AG10803 (cell line): Measurements from ENCODE around the gene ZSWIM4.

Experiments used
- DNase-seq: peaks from one replicate; pipeline ENCODE4 v3.0.0; 2010; ENCODE audit warnings: low read depth
- H3K4me3 ChIP-seq: 2 replicates; pipeline ENCODE4 v1.5.1; 2011; ENCODE audit warnings: mild to moderate bottlenecking, low read length, control low read depth
- TF ChIP-seq, protein P1 (sequence below): conservative IDR thresholded peaks from 2 replicates; pipeline ENCODE4 v1.5.1; 2011; ENCODE audit warnings: mild to moderate bottlenecking, low read length, control low read depth, inconsistent platforms

The ZSWIM4 gene

DNA sequence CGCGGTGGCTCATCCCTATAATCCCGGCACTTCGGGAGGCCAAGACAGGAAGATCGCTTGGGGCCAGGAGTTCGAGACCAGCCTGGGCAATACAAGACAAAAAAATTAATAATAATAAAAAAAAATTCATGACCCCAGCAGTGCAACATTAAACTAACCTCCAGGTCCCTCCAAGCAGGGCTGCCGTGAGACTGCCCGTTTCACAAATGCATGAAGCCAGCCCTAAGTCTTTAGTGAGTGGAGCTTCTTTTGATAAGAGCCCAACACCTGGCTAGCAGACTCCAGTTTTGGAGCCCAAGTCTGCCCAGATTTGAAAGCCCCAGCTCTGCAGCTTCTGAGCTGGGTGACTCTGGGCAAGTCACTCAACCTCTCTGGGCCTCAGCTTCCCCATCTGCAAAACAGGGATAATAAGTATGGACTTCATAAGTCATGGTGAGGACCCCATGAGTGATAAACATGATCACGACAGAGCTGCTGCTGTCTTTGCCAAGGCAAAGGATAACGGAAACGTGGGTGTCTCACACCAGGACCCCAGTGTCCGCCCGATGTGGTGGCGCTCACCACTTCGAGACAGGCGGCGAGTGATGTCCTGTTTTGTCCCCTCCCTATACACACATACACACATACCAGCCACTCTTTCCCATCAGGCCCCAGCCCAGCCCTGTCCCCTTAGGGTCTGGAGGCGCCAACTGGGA lies 43.3 kb downstream of the ZSWIM4 start:
- DNase-seq, result no peak
- peak overlapping the region; percentile 99 for H3K4me3 ChIP-seq
- TF ChIP-seq, protein P1, sequence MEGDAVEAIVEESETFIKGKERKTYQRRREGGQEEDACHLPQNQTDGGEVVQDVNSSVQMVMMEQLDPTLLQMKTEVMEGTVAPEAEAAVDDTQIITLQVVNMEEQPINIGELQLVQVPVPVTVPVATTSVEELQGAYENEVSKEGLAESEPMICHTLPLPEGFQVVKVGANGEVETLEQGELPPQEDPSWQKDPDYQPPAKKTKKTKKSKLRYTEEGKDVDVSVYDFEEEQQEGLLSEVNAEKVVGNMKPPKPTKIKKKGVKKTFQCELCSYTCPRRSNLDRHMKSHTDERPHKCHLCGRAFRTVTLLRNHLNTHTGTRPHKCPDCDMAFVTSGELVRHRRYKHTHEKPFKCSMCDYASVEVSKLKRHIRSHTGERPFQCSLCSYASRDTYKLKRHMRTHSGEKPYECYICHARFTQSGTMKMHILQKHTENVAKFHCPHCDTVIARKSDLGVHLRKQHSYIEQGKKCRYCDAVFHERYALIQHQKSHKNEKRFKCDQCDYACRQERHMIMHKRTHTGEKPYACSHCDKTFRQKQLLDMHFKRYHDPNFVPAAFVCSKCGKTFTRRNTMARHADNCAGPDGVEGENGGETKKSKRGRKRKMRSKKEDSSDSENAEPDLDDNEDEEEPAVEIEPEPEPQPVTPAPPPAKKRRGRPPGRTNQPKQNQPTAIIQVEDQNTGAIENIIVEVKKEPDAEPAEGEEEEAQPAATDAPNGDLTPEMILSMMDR, result no peak

GRCh38 chr19:13839130-13839937 lies 44.1 kb downstream of the ZSWIM4 start:
- peak; percentile 83 for DNase-seq
- TF ChIP-seq, protein P1, result 0 out of 2 replicates have a peak, but pooled peaks have one; percentile 10
- peak overlapping the region; percentile 99 for H3K4me3 ChIP-seq

DNA sequence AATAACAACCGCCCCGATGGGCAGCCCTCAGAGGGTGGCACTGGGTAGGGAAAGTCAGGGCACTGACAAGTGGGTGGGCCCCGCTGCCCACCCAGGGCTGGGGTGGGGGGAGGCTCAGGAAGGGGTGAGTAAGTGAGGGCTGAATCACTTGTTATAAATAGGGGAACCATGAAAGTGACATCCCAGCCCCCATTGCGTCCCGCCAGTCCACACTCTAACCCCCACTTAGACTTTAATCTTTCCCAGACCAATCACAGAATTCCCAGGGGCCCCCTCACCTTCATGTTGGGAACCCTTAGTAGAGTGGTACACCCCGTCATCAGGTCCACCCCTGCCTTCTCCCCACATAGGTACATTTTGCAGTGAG lies 44.7 kb downstream of the ZSWIM4 start:
- peak overlapping the region; percentile 99 for H3K4me3 ChIP-seq
- TF ChIP-seq, protein P1, result no peak
- peak; percentile 48 for DNase-seq

GRCh38 chr19:13840305-13841085 lies 45.3 kb downstream of the ZSWIM4 start:
- TF ChIP-seq, protein P1, result no peak
- H3K4me3 ChIP-seq, result peak overlapping the region; percentile 99
- peak; percentile 61 for DNase-seq

- TF ChIP-seq, protein P1, result no peak
- DNase-seq, result peak; percentile 48
- peak overlapping the region; percentile 99 for H3K4me3 ChIP-seq
Measured at GRCh38 chr19:13841086-13841961, 46.1 kb downstream of the ZSWIM4 start.

DNA sequence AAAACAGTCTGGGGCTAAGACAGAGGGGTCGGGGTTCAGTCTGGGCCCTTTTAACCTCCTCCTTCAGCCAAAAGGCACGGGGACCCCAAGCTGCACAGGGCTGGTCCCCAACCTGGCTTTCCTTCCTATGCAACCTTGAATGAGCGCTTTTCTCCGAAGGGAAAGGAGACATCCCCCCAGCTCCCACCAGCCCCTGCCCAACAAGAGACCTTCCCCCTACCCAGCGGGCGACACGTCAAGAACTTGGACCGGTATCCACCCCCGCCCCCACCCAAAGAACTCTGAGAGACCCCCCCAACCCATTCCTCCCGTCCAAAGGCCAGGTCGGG lies 46.7 kb downstream of the ZSWIM4 start:
- no peak for DNase-seq
- TF ChIP-seq, protein P1, result no peak
- peak overlapping the region; percentile 99 for H3K4me3 ChIP-seq
